Endothelial cell of umbilical vein (primary cell): ENCODE results near the gene LIPM. TPM values are rescaled to one million over a fixed set of nuclear protein-coding genes. Genes with fewer than 3 reads are reported as not detected.

Experiments
- BruUV-seq: library from RNA; stranded (reverse); fragments of 400-500 nt; replicated peaks from 2 replicates; lab custom pipeline; 2021; lab: Mats Ljungman, UMichigan
- CTCF ChIA-PET: fragments of 300-600, 350-600 bp; sonication (Branson Sonifier 250); formaldehyde crosslinking; loops from one replicate; lab custom pipeline; 2021; ENCODE audit warnings: antibody characterized with exemption, inconsistent platforms; lab: Charles Lee
- POLR2A ChIA-PET: fragments of 300-600, 350-600 bp; sonication (Branson Sonifier 250); formaldehyde crosslinking; loops from one replicate; lab custom pipeline; 2021; ENCODE audit warnings: antibody characterized with exemption, inconsistent platforms; lab: Charles Lee
- DNase-seq: peaks from one replicate; pipeline ENCODE4 v3.0.0-alpha.2; 2011; ENCODE audit warnings: low read depth, low spot score
- FAIRE-seq: peaks from 2 replicates; lab custom pipeline; 2011; peaks lifted over from hg19 to GRCh38; lab: Jason Lieb, UNC
- H2AFZ ChIP-seq: 2 replicates; pipeline ENCODE4 v1.6.0; 2012; ENCODE audit warnings: low read depth, low read length, control low read depth, inconsistent platforms
- H3K27ac ChIP-seq: 2 replicates; pipeline ENCODE4 v1.5.1; 2011; ENCODE audit warnings: low read depth, mild to moderate bottlenecking, control low read depth, low read length, moderate library complexity; ENCODE audit not compliant: insufficient read depth
- H3K27me3 ChIP-seq, 2 experiments: 2 replicates each; pipeline versions ENCODE4 v1.6.0 to v1.6.1; 2011; ENCODE audit warnings: low read length in 2 of 2, mixed read lengths in 1 of 2; ENCODE audit not compliant: control insufficient read depth in 2 of 2, insufficient read depth in 2 of 2
- H3K36me3 ChIP-seq, 2 experiments: 2 replicates in 1 of 2; 3 replicates in 1 of 2; pipeline ENCODE4 v1.5.1; 2011; ENCODE audit warnings: low read length in 2 of 2, mild to moderate bottlenecking in 1 of 2, moderate library complexity in 1 of 2; ENCODE audit not compliant: control insufficient read depth in 2 of 2, insufficient read depth in 2 of 2; ENCODE audit errors: extremely low read depth in 1 of 2
- H3K4me1 ChIP-seq: 3 replicates; pipeline ENCODE4 v1.5.1; 2011; ENCODE audit warnings: mild to moderate bottlenecking, low read length; ENCODE audit not compliant: control insufficient read depth, insufficient read depth; ENCODE audit errors: extremely low read depth
- H3K4me2 ChIP-seq: 2 replicates; pipeline ENCODE4 v1.6.1; 2011; ENCODE audit warnings: low read length, control low read depth, mixed read lengths; ENCODE audit not compliant: insufficient read depth
- H3K4me3 ChIP-seq, 3 experiments: fragments of 200-600 bp in 1 of 3; sonication (generic), shearing (Covaris generic) in 1 of 3; replicated peaks in 1 of 3; 2 replicates each; pipeline ENCODE4 v1.5.1; 2011 to 2016; ENCODE audit warnings: control low read depth in 3 of 3, low read length in 3 of 3, mild to moderate bottlenecking in 2 of 3, inconsistent platforms in 1 of 3, low read depth in 1 of 3, moderate library complexity in 1 of 3; ENCODE audit not compliant: insufficient read depth in 1 of 3
- H3K79me2 ChIP-seq: 2 replicates; pipeline ENCODE4 v1.6.0; 2012; ENCODE audit warnings: low read length, inconsistent platforms; ENCODE audit not compliant: control insufficient read depth, insufficient read depth
- H3K9ac ChIP-seq: replicated peaks from 2 replicates; pipeline ENCODE3; 2011; ENCODE audit warnings: low read length, control low read depth; ENCODE audit not compliant: insufficient read depth; ENCODE audit errors: extremely low read depth
- H3K9me1 ChIP-seq: replicated peaks from 3 replicates; pipeline ENCODE4 v1.6.0; 2011; ENCODE audit warnings: mild to moderate bottlenecking, low read length; ENCODE audit not compliant: control insufficient read depth, insufficient read depth; ENCODE audit errors: extremely low read depth
- H3K9me3 ChIP-seq: replicated peaks from 2 replicates; pipeline ENCODE4 v1.5.1; 2012; ENCODE audit warnings: low read length, inconsistent platforms; ENCODE audit not compliant: control insufficient read depth, insufficient read depth
- H4K20me1 ChIP-seq: replicated peaks from 2 replicates; pipeline ENCODE3; 2011; ENCODE audit warnings: mild to moderate bottlenecking, low read length; ENCODE audit not compliant: control insufficient read depth, insufficient read depth; ENCODE audit errors: extremely low read depth
- CTCF ChIP-seq, 2 donors: IDR thresholded peaks; 1 replicate in 1 of 2; 2 replicates in 1 of 2; pipeline ENCODE4 v1.5.1; 2011; ENCODE audit warnings: low read length in 2 of 2, mild to moderate bottlenecking in 2 of 2, moderate library complexity in 2 of 2, control low read depth in 1 of 2, inconsistent platforms in 1 of 2, low read depth in 1 of 2; ENCODE audit not compliant: insufficient read depth in 1 of 2; ENCODE audit errors: extremely low read depth in 1 of 2
- EZH2 ChIP-seq: IDR thresholded peaks from 2 replicates; pipeline ENCODE4 v1.6.1; 2012; ENCODE audit warnings: borderline replicate concordance, low read depth, mild to moderate bottlenecking, moderate library complexity, low read length, inconsistent platforms; ENCODE audit not compliant: severe bottlenecking
- FOS ChIP-seq: IDR thresholded peaks from 2 replicates; pipeline ENCODE4 v1.6.1; 2011; ENCODE audit warnings: mild to moderate bottlenecking, low read length, moderate library complexity, borderline replicate concordance; ENCODE audit not compliant: insufficient read depth
- GATA2 ChIP-seq: IDR thresholded peaks from 2 replicates; pipeline ENCODE4 v1.7.0; 2011; ENCODE audit warnings: low read depth, mild to moderate bottlenecking, moderate library complexity, mixed read lengths, low read length; ENCODE audit not compliant: insufficient read length, insufficient read depth
- JUN ChIP-seq: IDR thresholded peaks from 2 replicates; pipeline ENCODE4 v1.6.1; 2011; ENCODE audit warnings: borderline replicate concordance, low read depth; ENCODE audit not compliant: insufficient read length, insufficient read depth
- MYC ChIP-seq: IDR thresholded peaks from one replicate; pipeline ENCODE4 v1.6.1; 2011; ENCODE audit warnings: mild to moderate bottlenecking, low read depth, low read length
- POLR2A ChIP-seq: IDR thresholded peaks from 2 replicates; pipeline ENCODE4 v1.6.1; 2012; ENCODE audit warnings: low read depth, mild to moderate bottlenecking, control low read depth, low read length
- POLR2AphosphoS5 ChIP-seq: IDR thresholded peaks from 2 replicates; pipeline ENCODE4 v1.6.1; 2012; ENCODE audit warnings: low read depth, mild to moderate bottlenecking, control low read depth, low read length, moderate library complexity; ENCODE audit not compliant: insufficient read depth
- dilution Hi-C: fragments of 300-500 bp; cut with MboI; formaldehyde crosslinking; loops from one replicate; pipeline ENCODE4 v1.15.0; 2019; ENCODE audit warnings: low sequenced_read_pairs; ENCODE audit not compliant: extremely low pct_ligation_motif_present
- intact Hi-C: fragments of 100-400 bp; cut with micrococcal nuclease; formaldehyde crosslinking; loops from one replicate; pipeline ENCODE4 v1.10.0; 2022
- polyA plus RNA-seq, 4 experiments: library from polyadenylated mRNA; depleted of rRNA in 3 of 4; stranded (reverse) in 3 of 4; unstranded in 1 of 4; fragments of >200 nt; gene quantifications; 2 replicates each; pipeline versions ENCODE4 v1.2.1 to v1.2.3, GENCODE V29; 2011 to 2012; ENCODE audit warnings: missing spikeins in 1 of 4
- total RNA-seq: library from RNA; stranded (reverse); gene quantifications from 2 replicates; pipeline ENCODE4 v1.2.3, GENCODE V29; 2021
- TF ChIP-seq, protein P1 (sequence below): IDR thresholded peaks from 2 replicates; pipeline ENCODE4 v1.6.1; 2011; ENCODE audit not compliant: insufficient read depth, insufficient read length

LIPM gene
- total and polyA plus RNA-seq, 2 donors (not counting 3 experiments of a cell fraction or from before 2014, with no cell fraction given), result not detected

DNA sequence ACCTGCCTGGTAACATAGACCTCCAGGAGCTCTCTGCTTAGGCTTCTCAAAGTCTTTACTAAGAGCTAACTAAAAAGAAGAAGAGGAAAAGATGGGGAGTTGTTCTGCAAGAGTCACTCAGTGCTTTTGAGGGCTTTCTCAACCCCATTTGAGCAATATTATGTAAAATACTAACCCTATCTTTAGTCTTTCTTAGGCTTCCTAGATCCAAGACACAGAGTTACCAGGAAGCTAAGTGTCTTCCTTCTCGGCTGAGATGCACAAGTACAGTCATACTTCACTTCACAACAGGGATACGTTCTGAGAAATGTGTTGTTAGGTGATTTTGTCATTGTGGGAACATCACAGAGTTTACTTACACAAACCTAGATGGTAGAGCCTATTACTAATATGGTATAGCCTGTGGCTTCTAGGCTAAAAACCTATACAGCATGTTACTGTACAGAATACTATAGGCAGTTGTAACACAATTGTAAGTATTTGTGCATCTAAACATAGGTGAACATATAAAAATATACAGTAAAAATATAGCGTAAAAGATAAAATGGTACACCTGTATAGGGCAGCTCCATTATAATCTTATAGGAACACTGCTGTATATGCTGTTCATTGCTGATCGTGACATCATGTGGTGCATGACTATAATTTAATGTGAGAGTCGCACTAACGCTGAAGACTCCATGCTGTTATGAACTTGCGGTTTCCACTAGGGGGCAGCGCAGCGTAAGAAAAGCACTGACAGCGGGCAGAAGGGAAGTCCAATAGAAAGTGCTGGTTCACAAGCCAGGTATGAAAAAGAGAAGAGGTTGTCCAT is 32.8 kb downstream of the LIPM start:
- Histone ChIP-seq H4K20me1 (no peaks in the 10 kb centered on the region), H3K79me2 (no peaks in the 10 kb centered on the region), H3K9ac (no peak overlapping the region), H3K36me3 (no peaks in the 10 kb centered on the region), H3K4me2 (no peak overlapping the region), H2AFZ (no peak overlapping the region), H3K9me3 (no peaks in the 10 kb centered on the region), H3K4me3 (no peak overlapping the region), H3K27ac (no peak overlapping the region), H3K27me3 (peaks cover 0 to 2% of the 10 kb centered on the region in 2 experiments), H3K9me1 (no peaks in the 10 kb centered on the region), H3K4me1 (no peaks in the 10 kb centered on the region)
- dilution Hi-C loops (no loop called here), intact Hi-C loops (loop anchor here (1.0 kb wide), 4 partner anchors 45 to 382 kb away; partner anchors contain the start of gene STAMBPL1)
- CTCF ChIA-PET, result interaction anchor here (0.6 to 12.3 kb wide), 36 partner anchors 8 to 411 kb away, joined by 3 to 584 read pairs (median 4); partner anchors contain the start of genes ANKRD22, CH25H, FAS and RNLS
- peak; percentile 89 for FAIRE-seq
- POLR2A ChIA-PET, result no interaction called here
- peak; percentile 85 for DNase-seq
- no peak for TF ChIP-seq MYC
- no peak for TF ChIP-seq POLR2A
- no peak for TF ChIP-seq POLR2AphosphoS5
- no peak for TF ChIP-seq FOS
- TF ChIP-seq EZH2, result no peak
- TF ChIP-seq JUN, result no peak
- peak; percentile 83 to 88 for TF ChIP-seq CTCF (IDR thresholded peaks at IDR 0.05; ENCODE audit: extremely low read depth in 1 of 2, insufficient read depth in 1 of 2, low read depth in 1 of 2, low read length in 2 of 2)
- TF ChIP-seq GATA2, result no peak
- TF ChIP-seq, protein P1, sequence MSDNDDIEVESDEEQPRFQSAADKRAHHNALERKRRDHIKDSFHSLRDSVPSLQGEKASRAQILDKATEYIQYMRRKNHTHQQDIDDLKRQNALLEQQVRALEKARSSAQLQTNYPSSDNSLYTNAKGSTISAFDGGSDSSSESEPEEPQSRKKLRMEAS, result peak; percentile 8
- no TSS peak for BruUV-seq
